Thoracic aorta (tissue), 2 donors: ENCODE measurements around the gene SPNS3. TPM values are rescaled to one million over a fixed set of nuclear protein-coding genes. Genes with fewer than 3 reads are reported as not detected.

ENCODE experiments used
- ATAC-seq: fragments of 150-250 bp; one replicate; pipeline ENCODE4 v1.8.0; 2017; ENCODE audit warnings: low read depth; ENCODE audit not compliant: insufficient number of reproducible peaks, low FRiP score
- DNase-seq: peaks from one replicate; pipeline ENCODE4 v3.0.0-alpha.2; 2020; ENCODE audit warnings: low spot score
- H3K27ac ChIP-seq, 2 donors: fragments of 200-600 bp; sonication (generic); 1 replicate in 1 of 2; 2 replicates in 1 of 2; pipeline ENCODE4 v1.5.1; 2016; ENCODE audit warnings: mild to moderate bottlenecking in 2 of 2, moderate library complexity in 2 of 2
- H3K27me3 ChIP-seq: fragments of 200-600 bp; sonication (generic); replicated peaks from 2 replicates; pipeline ENCODE4 v1.6.0; 2016; ENCODE audit warnings: mild to moderate bottlenecking; ENCODE audit not compliant: insufficient read depth
- H3K36me3 ChIP-seq: fragments of 200-600 bp; sonication (generic); one replicate; pipeline ENCODE4 v1.5.1; 2016
- H3K4me1 ChIP-seq, 2 donors: fragments of 200-600 bp; sonication (generic); 1 replicate in 1 of 2; 2 replicates in 1 of 2; pipeline versions ENCODE4 v1.5.1 to v1.6.0; 2016; ENCODE audit warnings: low read depth in 2 of 2, mild to moderate bottlenecking in 1 of 2; ENCODE audit not compliant: control insufficient read depth in 1 of 2
- H3K4me3 ChIP-seq: fragments of 200-600 bp; sonication (generic); 2 replicates; pipeline ENCODE4 v1.5.1; 2016; ENCODE audit warnings: mild to moderate bottlenecking
- H3K9me3 ChIP-seq: fragments of 200-600 bp; sonication (generic); 2 replicates; pipeline ENCODE4 v1.5.1; 2016
- CTCF ChIP-seq: fragments of 200-600 bp; sonication (generic); IDR thresholded peaks from one replicate; pipeline ENCODE4 v1.5.1; 2019; ENCODE audit warnings: antibody characterized with exemption
- total RNA-seq, 2 donors: library from RNA; depleted of rRNA; stranded (reverse); fragments of >200 nt; gene quantifications; one replicate each; pipeline versions ENCODE4 v1.1.0 to v1.2.3, GENCODE V29; 2016

SPNS3 gene
- total RNA-seq, 2 donors from 2014 or later = 1.9 TPM; not detected in 1

GRCh38 chr17:4510618-4510941, 76.8 kb downstream of the SPNS3 start:
- H3K27ac ChIP-seq = peak overlapping the region; percentile 67 to 89
- DNase-seq = no peak

GRCh38 chr17:4511199-4511932, 77.6 kb downstream of the SPNS3 start:
- Histone ChIP-seq H3K9me3 (no peaks in the 10 kb centered on the region), H3K27me3 (no peaks in the 10 kb centered on the region), H3K36me3 (no peaks in the 10 kb centered on the region), H3K27ac (peak overlapping the region; percentile 67 to 89), H3K4me1 (peaks cover 13 to 54% of the 10 kb centered on the region in 2 donors), H3K4me3 (no peak overlapping the region)
- no peak for ATAC-seq
- TF ChIP-seq CTCF = no peak
- DNase-seq = no peak

More at GRCh38 chr17:4510618-4510941, 76.8 kb downstream of the SPNS3 start:
- ATAC-seq = no peak
- no peaks in the 10 kb centered on the region for H3K9me3 ChIP-seq
- TF ChIP-seq CTCF = no peak
- no peaks in the 10 kb centered on the region for H3K27me3 ChIP-seq
- H3K4me3 ChIP-seq = no peak overlapping the region
- no peaks in the 10 kb centered on the region for H3K36me3 ChIP-seq
- H3K4me1 ChIP-seq = peaks cover 13 to 56% of the 10 kb centered on the region in 2 donors

GRCh38 chr17:4512156-4513112, 78.7 kb downstream of the SPNS3 start:
- H3K4me1 ChIP-seq = peaks cover 13 to 43% of the 10 kb centered on the region in 2 donors

GRCh38 chr17:4513113-4514032, 79.6 kb downstream of the SPNS3 start:
- Histone ChIP-seq H3K27me3 (no peaks in the 10 kb centered on the region), H3K9me3 (no peaks in the 10 kb centered on the region), H3K4me3 (no peak overlapping the region), H3K4me1 (peaks cover 13 to 34% of the 10 kb centered on the region in 2 donors), H3K27ac (peak overlapping the region in 1 of 2 donors; percentile 11), H3K36me3 (no peaks in the 10 kb centered on the region)
- no peak for ATAC-seq
- no peak for TF ChIP-seq CTCF
- DNase-seq = no peak

More at GRCh38 chr17:4512156-4513112, 78.7 kb downstream of the SPNS3 start:
- Histone ChIP-seq H3K36me3 (no peaks in the 10 kb centered on the region), H3K4me3 (no peak overlapping the region), H3K27ac (no peak overlapping the region), H3K27me3 (no peaks in the 10 kb centered on the region), H3K9me3 (no peaks in the 10 kb centered on the region)
- no peak for TF ChIP-seq CTCF
- DNase-seq (no peak), ATAC-seq (no peak)
